LNCaP clone FGC (cell line): ENCODE results near the gene CARD19.

Experiments
- DNase-seq: peaks from one replicate; pipeline ENCODE4 v3.0.0-alpha.2; 2011; ENCODE audit warnings: low read depth
- H3K4me3 ChIP-seq: 2 replicates; pipeline ENCODE4 v1.5.1; 2011; ENCODE audit warnings: mild to moderate bottlenecking, low read depth, low read length, control low read depth
- CTCF ChIP-seq: IDR thresholded peaks from 2 replicates; pipeline ENCODE4 v1.5.1; 2012; ENCODE audit warnings: mild to moderate bottlenecking; ENCODE audit not compliant: control insufficient read depth, insufficient read depth; ENCODE audit errors: extremely low read depth

CARD19 gene

GRCh38 chr9:93127395-93127911 is 31.4 kb downstream of the CARD19 start:
- DNase-seq: no peak
- no peak for TF ChIP-seq CTCF
- H3K4me3 ChIP-seq: no peak overlapping the region

GRCh38 chr9:93128011-93128714 is 32.1 kb downstream of the CARD19 start:
- no peak for TF ChIP-seq CTCF
- no peak for DNase-seq
- H3K4me3 ChIP-seq: no peak overlapping the region

GRCh38 chr9:93128715-93129224 is 32.8 kb downstream of the CARD19 start:
- no peak overlapping the region for H3K4me3 ChIP-seq
- no peak for DNase-seq
- no peak for TF ChIP-seq CTCF

- TF ChIP-seq CTCF: no peak
- no peak overlapping the region for H3K4me3 ChIP-seq
- DNase-seq: no peak
These were observed 33.3 kb downstream of the CARD19 start for GRCh38 chr9:93129286-93129685.

GRCh38 chr9:93129691-93130500 is 33.9 kb downstream of the CARD19 start:
- DNase-seq: no peak
- no peak for TF ChIP-seq CTCF
- no peak overlapping the region for H3K4me3 ChIP-seq

- no peak for DNase-seq
- no peak overlapping the region for H3K4me3 ChIP-seq
- TF ChIP-seq CTCF: no peak
These were observed 35.0 kb downstream of the CARD19 start for GRCh38 chr9:93130861-93131481.
